CD4-positive, alpha-beta T cell treated with Interleukin-15 for 4 hours (primary cell): Measurements from ENCODE around the gene TAPT1.

Source experiments
- DNase-seq: peaks from one replicate; pipeline ENCODE4 v3.0.0-alpha.2; 2020; ENCODE audit warnings: low spot score

TAPT1 gene

DNA sequence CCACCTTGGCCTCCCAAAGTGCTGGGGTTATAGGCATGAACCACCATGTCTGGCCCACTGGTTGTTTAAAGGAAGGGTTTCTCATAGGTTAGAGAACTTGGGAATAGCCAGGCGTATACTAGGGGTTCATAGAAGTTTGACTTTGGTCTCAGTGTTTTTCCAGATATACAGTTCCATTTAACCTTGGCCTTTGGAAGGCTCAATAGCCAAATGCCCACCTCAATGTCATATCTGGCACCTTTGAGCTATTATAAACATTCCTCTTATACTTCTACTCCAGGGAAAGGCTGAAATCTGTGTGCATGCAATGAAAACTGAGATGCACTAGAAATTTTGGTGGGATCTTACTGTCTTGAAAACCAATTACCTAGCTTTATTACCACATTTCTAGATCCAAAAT is 95.0 kb downstream of the TAPT1 start:
- DNase-seq = no peak

DNA sequence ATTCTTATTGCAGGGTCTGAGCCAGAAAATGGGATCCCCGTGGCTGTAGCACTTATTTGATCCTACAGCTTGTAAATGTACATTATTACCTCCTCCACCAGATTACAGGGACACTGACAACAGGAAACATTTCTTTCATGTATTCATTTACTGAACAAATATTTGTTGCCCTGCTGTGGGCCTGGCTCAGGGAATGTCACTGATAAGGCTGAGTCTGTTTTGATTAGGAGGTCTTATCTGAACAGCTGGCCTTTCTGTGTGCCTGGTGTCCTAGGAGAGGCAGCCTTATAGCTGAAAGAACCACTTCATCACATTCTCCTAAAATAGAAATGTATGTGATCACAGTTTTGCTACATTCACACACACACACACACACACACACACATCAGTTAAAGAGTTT is 96.9 kb downstream of the TAPT1 start:
- no peak for DNase-seq

DNA sequence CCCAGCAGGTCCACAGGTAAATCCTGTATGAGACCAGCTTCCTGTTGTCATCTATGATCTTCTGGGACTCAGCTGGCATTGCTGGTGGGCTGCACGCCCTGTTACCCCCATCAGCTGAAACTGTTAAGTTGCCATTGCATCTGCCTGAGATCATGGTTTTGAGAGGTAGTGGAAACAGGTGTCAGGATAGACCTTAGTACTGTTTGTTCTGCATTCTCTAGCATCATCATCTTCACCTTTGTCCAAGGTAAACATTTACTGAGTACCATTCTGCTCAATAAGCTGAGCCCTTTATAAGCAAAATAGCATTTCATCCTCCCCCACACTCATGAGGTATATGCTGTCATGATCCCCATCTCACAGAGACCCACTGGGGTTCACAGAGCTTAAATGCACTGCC is 99.6 kb downstream of the TAPT1 start:
- DNase-seq = no peak

DNA sequence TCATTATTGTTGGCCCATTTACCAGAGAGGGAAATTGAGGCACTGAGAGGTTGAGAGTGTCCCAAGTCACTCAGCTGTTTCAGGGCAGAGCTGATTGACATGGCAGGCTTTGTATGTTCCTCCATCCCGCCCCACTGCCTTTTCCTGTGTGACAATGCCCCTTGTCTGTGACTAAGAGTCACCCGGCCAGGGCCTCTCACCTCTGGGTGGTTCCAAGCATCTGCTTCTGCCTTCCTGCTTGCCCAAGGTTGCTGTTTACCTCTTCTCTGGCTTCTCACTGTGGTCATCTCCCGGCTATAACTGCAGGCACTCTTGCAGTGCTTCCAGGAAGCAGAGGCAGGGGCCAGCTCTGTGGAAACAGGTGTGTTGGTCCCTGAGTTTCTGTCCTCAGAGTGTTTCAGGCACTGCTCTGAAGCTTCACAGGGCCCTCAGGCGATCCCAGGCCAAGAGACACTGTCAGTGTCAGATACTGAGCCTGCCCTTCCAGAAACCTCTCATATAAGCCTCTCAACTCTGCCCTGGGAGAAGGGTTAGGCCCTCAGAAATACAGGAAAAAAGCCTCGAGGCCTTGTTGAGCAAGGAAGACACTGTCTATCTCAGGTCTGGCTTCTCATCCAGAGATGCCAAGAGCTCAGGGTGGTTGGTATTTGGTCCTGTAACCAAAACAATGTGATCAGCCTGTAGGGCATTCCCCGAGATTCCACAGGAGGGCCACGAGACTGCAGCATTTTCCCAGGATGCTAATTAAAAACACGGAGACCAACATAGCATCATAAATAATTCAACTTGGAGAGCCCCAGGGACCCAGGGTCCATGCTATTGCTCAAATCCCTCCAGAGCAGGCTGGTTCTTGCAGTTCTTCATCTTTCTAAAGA is 100.5 kb downstream of the TAPT1 start:
- DNase-seq = no peak

DNA sequence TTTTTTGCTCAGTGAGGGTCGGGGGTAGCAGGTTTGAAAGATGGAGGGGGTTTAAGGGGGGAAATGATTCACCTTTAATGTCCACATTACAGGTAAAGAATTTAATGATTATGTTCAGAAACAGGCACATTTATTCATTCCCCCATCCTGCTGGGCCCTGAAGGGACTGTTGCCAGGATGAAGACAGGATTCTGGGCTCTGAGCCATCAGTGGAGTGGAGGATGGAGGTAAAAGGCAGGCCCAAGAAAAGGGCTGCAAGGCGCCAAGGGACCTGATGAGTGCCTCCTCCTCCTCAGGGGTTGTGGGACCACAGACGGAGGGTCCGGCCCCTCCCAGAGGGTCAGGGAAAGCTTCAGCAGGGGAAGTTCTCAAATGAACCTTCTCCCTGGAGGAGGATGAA is 102.0 kb downstream of the TAPT1 start:
- no peak for DNase-seq

DNA sequence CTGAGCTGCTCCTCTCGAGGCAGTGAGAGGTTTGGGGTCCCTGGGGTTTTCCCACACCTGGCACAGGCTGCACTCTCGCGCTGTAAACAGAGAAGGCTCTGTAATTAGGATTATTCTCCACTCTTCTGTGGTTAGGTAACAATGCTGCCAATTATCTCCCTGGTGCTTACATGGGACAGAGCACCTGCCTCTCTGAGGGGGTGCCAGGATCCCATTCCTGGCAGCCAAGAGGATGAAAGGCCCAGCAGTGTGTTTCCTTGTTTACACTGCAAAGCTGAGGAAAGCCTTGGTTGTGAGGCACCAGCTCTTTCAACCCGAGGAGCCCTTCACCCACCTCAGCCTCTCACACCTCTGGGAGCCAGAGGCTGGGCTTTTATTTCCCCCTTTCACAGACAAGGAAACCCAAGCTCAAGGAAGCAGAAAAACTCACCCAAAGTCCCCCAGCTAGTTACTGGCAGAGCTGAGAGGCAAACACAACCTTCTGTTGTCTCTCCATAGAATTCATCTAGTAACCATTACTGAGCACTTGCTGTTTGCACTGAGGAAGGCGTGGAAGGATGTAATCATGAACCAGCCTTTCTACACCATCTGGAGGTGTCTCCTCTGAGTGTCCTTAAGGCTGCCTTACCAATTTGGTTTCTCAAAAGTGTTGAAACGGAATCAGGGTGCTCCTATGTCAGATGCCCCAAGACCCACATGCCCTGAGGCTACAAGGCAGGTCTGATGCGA is 102.8 kb downstream of the TAPT1 start:
- DNase-seq = no peak

DNA sequence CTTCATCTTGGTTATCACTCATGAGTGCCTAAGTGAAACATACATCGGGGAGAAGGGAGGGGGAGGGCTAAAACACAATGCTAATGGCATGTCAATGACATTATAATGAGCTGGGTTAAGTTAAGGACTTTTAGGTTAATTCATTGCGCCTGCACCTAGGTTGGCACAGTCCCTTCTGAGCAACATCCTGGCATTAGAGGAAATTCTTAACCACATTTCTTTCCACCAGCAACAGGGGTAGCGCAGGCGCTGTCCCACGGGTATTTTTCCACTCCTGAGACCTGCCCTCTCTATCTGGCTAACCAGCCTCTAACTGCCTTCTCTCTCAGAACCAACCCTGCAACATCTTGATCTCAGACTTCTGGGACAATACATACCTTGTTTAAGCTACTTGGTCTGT is 103.5 kb downstream of the TAPT1 start:
- no peak for DNase-seq

DNA sequence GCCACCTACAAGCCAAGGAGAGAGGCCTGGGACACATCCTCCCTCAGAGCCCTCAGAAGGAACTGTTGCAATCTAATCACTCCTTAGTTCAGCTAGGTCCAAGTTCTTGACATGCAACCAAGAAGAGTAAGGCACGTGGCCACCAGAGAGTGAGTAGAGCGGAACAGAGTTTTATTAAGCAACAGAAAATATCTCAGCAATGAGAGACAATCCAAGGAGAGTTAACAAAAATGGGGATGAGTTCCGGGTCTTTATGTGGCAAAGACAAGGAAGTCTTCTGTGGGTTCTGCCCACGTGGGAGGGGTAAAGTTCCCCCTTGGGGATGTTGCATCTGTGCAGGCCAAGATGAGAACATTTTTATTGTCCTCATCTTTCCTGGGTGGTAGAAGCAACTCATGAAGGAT is 104.0 kb downstream of the TAPT1 start:
- no peak for DNase-seq

DNA sequence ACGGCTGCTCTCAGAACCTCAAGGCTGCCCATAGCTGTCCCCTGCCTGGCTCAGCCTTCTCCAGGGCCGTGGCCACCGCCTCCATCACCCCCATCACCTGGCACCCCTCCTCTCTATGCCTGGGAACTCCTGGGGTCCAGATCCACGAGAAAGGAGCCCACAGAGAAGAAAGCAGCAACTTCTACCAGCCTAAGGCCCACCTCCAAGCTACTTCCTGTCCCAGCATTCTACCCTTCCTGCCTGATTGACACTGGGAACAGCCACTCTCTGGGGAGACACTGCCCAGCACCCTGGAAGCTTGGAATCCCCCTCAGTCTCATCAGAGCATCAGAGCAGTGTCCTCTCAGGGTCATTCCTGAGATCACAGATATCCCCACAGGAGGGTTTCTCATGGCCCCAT is 105.6 kb downstream of the TAPT1 start:
- no peak for DNase-seq

DNA sequence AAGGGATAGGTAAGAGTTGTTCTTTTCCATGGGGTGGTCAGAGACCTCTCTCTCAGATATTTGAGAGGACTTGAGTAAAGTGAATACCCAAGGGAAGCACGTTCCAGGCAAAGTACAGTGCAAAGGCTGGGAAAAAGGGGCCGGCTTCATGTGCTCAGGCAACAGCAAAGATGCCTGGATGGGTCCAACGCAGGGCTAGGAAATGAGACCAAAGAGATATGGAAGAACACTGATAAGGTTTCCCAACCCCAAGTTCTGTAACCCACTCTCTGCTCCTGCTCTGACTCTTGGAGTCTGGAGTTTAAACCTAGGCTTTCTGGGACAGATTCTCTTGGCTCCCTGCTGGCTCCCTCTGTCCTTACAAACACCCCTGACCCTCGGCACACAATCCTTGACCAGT is 106.3 kb downstream of the TAPT1 start:
- DNase-seq = no peak

DNA sequence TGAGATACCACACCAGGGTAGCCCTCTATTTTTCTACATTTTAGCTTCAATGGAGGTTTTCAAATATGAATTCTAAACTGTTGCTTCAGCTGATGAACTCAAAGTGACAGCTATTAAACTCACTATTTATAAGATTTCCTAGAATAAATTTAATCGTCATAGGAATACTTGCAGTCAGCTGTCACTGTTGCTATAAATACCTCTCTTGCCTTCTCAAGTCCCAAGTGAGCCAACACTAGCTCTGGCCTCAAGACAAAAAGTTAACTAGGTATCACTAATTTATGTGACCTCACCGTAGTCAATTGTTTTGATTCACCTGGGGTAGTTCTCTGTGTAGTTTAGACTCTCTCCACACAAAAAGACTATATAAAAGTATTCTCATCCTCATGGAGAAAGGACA is 108.2 kb downstream of the TAPT1 start:
- DNase-seq = no peak

DNA sequence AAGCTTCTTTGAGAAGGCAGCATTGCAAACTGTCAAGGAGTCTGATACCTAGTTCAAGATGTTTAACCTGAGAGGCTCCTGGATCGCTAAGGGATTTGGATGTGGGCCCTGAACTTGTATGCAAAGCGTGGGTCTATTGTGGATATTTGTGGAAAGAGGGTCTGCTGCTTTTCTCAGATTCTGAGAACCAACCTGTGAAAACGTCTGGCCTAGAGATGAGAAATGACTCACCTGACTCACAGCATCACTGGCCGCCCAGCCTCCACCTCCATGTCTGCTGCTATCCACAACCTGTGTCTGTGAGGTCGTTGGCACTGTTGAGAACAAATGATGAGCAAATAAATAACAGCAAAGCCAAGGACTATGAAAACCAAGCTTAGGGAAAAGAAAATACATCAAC is 109.1 kb downstream of the TAPT1 start:
- no peak for DNase-seq

DNA sequence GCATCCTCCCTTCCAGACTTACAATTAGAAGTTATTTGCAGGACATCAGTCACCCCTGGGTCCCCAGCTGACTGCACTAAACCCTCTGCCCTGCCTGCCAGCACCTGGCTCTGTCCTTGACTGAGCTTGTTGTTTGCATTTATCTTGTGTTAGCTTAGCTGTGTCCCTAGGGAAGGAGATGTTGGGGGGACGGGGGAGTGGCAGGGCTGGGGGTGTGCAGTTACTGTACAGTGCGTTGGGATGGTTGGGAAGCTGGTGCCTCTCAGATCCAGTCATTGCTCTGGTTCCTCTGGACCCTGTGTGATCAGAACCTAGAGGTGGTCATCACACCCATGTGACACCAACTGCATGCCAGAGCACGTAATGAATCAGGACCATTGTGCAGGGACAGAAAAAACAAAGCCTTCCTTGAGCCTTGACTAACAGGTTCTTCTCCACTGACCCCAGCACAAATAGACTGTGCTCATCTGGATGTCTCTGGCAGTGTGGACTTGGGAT is 109.7 kb downstream of the TAPT1 start:
- DNase-seq = no peak

DNA sequence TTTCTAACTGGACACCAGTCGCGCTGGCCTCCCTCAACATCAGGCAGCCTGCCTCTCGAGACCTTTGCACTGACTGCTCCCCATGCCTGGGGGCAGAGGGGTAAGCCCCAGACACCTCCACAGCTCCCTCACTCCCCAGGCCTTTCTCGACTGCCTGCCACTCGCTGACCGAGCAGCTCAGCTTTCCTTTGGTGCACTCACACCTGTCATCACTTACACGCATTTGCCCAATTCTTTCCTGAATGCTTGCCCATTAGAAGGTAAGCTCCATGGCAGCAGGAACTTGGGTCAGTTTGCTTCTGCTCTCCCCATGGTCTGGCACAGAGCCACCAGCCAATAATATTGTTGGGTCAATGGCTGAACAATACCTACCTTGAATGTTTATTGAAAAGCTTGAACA is 110.3 kb downstream of the TAPT1 start:
- DNase-seq = no peak

DNA sequence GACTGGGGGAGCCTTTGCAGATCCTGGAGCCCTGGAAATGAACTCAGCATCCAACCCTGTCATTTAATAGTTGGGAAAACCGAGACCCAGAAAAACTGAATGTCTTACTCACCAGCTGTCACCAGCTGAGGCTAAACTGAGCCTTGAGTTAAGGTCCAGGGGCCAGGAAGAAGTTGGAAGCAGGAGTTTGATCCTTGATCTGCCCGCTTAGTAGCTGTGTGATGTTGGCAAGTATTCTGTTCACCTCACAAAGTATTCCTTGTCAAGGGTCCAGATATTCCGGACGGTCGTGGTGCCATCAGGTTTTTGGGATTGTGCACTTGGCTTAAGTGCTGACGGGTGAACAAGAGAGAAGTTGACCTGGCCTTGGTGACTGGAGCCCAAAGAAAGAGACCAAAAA is 111.7 kb downstream of the TAPT1 start:
- DNase-seq = no peak

DNA sequence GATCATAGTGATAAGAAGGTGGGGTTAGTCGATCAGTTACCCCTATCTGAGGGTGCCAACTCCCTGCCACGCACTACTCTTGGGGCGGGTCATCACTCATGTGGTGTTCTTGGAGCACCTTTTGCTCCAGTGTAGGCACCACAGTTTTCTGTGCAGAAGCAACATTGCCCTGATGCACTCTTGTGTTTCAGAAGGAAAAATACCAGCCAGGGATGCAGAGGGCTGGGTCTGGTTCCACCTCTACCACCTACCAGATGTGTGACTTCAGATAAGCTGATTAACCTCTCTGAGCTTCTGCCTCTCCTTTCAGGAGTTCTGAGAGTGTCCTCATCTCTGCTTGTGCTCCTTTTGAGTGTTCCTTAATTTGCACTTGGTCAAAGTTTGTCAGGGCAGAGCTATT is 112.5 kb downstream of the TAPT1 start:
- no peak for DNase-seq

DNA sequence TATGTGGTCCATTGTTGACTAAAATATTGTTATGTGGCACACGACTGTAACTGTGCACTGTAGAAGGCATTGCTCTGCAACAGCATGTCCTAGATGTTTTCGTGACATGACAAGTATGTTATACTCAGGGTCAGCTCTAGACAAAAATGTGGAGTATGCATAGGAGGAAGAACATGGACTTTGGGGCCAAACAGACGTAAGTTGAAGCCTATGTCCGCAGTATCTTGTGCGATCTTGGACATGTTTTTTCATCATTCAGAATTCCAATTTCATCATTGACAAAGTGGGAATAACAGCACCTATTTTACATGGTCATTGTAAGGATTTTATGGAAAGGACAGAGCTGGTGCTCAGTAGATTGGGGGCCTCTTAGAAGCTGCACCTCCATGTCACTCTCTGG is 114.7 kb downstream of the TAPT1 start:
- no peak for DNase-seq

DNA sequence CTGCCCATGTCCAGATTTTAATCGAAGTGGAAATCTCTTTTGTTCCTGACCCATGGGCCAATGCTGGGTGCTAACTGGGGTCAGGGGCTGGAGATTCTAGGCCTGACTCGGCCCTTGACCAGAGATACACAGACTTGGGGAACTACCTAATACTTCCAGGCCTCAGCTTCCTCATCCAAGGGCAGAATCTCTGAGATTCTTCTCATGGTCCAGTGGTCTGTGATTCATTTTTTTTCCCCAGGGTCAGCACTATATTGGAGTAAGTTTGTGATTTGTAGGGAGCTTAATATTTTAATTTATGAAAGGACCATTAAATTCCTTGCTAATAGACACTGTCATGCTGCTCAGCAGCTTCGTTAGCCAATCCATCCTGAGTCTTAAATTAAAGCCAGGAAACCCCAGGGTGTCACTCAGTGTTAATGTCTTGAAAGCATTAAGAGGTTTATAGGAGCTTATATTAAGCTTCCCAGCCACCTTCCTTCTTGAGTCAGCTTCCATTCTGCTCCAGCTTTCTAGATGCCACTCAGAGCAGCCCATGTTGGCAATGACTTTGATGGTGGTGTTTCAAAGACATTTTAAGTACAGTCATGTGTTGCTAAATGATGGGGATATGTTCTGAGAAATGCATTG is 115.5 kb downstream of the TAPT1 start:
- DNase-seq = no peak
